DMS153 (cell line): Measurements from ENCODE around the gene HERPUD1.
"Not testable (repeated sequence)": the region's sequence is repeated elsewhere in the genome, so short reads cannot be mapped to it uniquely, and the experiment has no call there.

Experiments used
- DNase-seq: peaks from one replicate; lab custom pipeline; 2025; lab: John Stamatoyannopoulos, UW

HERPUD1 gene, protein sequence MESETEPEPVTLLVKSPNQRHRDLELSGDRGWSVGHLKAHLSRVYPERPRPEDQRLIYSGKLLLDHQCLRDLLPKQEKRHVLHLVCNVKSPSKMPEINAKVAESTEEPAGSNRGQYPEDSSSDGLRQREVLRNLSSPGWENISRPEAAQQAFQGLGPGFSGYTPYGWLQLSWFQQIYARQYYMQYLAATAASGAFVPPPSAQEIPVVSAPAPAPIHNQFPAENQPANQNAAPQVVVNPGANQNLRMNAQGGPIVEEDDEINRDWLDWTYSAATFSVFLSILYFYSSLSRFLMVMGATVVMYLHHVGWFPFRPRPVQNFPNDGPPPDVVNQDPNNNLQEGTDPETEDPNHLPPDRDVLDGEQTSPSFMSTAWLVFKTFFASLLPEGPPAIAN

DNA sequence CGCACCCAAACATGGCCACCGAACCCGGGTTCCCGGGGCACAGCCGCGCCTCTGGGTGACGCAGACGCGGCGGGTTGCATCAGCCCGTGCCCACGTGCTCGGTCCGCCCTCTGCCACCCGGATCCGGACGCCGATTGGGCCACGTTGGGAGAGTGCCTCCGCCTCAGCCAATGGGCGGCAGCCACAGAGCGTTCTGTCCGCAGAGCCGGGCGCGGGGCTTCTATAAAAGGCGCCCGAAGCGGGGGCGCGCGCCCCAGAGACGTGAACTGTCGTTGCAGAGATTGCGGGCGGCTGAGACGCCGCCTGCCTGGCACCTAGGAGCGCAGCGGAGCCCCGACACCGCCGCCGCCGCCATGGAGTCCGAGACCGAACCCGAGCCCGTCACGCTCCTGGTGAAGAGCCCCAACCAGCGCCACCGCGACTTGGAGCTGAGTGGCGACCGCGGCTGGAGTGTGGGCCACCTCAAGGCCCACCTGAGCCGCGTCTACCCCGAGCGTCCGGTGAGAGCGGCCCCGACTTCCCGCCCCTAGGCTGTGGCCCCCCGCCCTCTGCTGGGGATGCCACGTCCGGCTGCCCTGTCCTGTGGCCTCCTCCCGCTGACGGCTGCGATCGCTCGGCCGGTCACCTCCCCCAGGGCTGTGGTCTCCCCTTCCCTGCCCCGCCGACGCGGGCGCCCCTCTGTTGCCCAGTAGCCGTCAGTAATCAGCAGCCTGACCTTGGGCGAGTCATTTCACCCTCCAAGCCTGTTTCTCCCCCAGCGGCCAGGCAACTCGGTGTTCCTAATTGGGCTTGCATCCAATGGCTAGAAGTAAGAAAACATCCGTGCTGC lies at the start of gene HERPUD1:
Gene HERPUD1, plus strand, starts transcription at position 251 of the 829 bp plus-strand sequence. Its CDS starts 103 bp downstream, at position 354.
- peak; percentile 94 for DNase-seq

DNA sequence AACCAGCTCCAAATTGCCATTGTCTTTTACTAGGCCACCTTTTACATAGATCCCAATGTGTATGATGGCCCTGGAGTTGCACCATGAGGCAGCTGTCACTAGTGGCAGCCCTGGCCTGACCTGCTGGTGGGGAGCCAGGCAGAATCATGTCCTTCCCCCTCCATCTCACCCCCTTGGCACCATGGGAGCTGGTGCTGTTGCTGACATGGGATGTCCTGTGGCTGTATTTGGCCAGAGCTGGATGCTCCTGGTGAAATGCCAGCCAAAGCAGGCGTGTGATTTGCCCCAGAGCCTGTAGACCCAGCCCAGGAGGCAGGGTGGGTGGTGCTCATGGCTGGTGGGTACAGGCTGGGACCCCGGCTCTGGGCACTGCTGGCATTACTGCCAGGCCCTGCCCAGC lies 48.4 kb upstream of the HERPUD1 start:
- no peak for DNase-seq

DNA sequence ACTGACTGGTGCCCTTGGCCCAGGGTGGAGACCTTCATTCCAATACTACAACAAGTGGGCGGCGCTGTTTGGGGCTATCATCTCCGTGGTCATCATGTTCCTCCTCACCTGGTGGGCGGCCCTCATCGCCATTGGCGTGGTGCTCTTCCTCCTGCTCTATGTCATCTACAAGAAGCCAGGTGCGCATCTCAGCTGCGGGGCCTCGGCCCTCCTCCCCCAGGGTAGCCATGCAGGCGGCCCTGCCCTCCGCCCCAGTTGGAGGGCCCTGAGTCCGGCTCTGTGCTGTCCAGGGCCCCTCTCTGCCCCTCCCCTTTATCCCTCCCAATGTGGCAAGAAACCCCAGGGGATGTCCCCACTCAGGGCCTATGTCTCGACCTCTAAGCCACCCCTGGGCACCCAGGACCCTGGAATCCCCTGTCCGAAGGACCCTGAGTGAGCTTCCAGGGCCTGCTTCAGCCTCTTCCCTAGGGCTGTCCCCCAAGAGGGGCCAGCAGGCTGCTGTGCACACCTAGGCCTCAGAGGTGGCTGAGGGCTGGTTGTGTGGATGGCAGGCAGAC lies 47.8 kb upstream of the HERPUD1 start:
- DNase-seq = no peak

DNA sequence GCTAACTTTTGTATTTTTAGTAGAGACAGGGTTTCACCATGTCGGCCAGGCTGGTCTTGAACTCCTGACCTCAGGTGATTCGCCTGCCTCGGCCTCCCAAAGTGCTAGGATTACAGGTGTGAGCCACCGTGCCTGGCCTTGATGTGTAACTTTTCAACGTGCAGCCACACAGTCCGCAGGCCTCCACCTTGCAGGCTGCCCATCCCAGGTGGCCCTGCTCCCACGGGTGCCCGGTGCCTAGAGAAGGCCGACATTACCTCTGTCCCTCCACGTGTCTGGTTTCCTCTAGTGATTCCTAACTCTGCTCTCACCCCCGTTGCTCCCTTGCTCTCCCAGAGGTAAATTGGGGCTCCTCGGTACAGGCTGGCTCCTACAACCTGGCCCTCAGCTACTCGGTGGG lies 47.0 kb upstream of the HERPUD1 start:
- DNase-seq = not testable (repeated sequence)

DNA sequence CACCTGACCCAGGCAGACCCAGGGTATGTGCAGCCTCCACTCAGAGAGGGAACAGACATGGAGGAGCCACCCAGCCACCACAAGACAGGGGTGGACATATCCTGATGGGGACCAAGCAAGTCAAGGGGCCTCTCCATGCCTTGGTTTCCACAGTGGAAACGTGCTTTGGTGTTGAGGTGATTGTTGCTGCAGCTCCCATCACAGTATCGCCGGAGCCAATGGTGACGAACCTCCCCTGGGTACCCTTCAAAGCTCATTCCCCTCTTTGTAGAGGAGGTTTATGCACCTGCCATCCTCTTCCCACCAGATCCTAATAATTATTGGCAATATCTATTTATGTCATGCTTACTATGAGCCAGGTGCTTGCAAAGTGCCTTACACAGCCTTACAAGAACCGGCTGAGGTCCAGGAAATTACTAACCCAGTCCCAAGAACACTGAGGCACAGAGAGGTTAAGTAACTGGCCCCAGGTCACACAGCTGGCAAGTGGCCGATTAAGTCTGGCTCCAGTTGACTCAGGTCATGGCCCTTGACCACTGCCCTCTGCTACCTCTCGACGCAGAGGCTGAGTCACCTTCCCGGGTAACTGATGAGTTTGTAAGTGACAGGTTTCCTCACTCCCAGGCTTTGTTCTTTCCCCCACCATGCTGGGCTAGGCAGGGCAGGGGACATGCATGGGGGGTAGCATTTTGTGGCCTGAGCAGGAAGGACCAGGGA lies 46.3 kb upstream of the HERPUD1 start:
- DNase-seq = no peak

DNA sequence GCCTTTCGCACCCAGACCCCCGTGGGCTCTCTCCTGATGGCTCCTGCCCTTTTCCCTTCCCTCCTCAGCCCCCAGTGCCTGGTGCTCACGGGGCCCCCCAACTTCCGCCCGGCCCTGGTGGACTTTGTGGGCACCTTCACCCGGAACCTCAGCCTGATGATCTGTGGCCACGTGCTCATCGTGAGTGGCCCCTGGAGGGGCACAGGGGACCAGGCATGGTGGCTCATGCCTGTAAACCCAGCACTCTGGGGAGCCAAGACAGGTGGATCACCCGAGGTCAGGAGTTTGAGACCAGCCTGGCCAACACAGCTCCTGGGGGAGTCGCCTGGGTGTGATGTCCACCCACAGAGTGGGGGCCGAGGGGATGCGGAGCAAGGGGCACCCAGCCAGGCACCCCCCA lies 45.6 kb upstream of the HERPUD1 start:
- DNase-seq = no peak

DNA sequence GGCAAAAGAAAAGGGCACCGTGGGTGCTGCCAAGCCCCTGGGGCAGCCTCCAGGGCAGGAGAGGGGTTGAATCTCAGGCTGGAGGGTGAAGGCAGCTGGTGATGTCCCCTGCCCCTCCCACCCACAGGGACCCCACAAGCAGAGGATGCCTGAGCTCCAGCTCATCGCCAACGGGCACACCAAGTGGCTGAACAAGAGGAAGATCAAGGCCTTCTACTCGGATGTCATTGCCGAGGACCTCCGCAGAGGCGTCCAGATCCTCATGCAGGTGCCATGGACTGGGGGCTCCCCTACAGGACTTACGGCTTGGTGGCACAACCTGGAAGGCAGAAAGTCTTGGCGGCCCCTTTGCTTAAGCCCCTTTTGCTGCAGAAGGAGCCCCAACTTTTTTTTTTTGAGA lies 45.1 kb upstream of the HERPUD1 start:
- no peak for DNase-seq

DNA sequence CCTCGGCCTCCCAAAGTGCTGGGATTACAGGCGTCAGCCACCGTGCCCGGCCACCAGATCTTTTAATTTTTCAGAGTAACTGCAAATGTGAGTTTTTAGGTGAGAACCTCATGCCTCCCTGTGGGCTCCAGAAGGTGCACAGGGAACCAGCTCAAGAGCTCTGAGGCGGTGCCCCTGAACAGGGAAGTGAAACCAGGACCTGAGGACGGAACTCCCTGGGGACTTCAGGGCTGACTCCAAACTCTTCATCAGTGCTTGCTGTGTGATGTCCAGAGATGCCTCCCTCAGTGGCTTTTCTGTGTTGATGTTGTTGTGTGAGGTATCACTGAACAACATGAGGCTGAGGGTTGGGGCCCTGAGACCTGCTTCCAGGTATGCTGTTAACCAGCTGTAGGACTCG lies 43.1 kb upstream of the HERPUD1 start:
- no peak for DNase-seq

DNA sequence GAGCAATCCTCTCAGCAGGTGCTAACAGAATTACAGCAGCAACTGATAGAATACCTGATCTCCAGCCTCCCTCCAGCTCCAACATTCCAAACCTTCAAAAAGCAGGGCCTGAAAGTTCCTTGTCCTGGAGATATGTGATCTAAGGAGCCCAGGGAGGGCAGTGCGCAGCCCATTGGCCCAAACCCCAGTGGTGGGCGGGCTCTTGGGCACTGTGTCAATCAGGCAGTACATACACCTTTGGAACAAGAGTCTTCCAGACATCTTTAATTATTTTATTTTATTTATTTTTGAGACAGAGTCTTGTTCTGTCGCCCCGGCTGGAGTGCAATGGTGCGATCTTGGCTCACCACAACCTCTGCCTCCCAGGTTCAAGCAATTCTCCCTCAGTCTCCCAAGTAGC lies 42.7 kb upstream of the HERPUD1 start:
- DNase-seq = no peak

DNA sequence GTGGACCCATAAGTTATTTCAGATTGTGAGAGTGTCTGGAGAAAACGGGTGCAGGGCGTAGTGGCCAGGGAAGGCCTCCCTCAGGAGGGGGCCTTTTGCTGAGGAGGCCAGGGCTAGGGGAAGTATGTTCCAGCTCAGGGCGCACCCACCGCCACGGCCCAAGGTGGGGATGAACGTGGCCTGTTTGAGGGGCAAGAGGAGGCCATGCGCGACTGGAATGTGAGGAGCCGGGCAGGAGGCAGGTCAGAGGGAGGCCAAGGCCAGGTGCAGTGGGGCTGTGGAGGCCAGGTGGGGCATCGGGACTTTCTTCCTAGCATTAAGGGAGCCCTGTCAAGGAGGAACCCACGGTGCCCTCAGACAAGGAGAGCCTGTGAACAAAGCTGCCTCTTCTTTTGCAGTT lies 40.3 kb upstream of the HERPUD1 start:
- no peak for DNase-seq

DNA sequence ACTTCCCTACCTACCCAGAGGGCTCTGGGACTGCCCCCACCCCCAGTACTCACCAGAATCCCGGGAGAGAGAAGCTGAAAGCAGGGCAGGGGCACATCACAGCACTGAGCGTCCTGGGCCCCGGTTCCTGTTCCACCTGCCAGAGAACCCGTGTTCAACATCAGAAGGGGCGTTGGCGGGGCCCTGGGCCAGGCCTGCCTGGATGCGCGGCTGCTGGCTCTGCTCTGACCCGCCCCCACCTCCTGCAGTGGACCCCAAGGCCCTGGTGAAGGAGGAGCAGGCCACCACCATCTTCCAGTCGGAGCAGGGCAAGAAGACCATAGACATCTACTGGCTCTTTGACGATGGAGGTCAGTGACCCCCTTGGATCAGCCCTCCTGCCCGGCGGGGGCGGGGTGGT lies 39.2 kb upstream of the HERPUD1 start:
- no peak for DNase-seq

DNA sequence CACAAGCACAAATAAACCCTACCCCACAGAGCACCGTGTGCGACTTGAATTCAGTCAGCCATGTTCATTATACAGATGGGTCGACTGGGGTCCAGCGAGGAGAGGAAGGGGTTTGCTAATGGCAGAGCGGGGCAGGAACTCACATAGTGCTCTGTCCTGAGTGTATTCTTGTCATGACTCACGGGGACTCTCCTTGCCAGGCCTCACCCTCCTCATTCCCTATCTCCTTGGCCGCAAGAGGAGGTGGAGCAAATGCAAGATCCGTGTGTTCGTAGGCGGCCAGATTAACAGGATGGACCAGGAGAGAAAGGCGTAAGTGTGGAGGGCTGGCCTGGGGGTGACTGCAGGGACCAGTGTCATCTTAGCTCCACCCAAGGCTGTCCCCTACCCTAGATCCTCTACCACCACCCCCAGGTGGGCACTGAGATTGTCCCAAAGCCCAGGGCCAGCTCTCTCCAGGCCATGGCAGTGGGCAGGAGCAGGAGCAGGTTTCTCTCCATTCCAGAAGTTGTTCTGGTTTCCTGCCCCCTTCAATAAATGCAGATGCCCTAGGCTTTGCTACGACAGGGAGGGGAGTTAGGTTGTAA lies 37.5 kb upstream of the HERPUD1 start:
- DNase-seq = no peak

DNA sequence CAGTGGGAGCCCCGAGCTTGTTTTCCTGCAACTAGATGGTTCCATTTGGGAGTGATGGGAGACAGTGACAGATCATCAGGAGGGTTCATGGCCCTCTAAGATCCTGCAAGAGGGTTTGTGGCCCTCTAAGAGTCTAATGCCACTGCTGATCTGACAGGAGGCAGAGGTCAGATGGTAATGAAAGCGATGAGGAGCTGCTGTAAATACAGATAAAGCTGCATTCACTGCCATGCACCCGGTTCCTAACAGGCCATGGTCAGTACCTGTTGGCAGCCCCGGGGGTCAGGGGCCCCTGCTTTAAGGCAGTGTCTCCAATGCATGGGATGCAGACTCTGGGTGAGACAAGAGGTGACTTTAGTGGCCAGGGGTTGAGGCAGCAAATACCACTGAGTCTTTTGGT lies 36.1 kb upstream of the HERPUD1 start:
- DNase-seq = no peak

DNA sequence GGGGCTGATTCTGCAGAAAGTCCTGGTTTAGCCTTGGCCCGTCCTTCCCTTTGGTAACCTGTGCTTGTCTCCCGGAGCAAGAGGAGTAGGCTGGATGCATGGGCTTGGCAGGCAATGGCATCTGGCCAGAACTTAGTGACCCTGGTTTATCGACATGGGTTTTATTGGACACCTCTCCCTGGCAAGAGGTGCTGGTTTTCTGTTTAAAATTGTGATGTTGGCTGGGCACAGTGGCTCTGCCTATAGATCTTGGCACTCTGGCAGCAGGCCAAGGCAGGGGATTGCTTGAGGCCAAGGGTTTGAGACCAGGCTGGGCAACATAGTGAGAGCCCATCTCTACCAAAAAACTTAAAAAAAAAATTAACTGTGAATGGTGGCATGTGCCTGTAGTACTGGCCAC lies 35.7 kb upstream of the HERPUD1 start:
- DNase-seq = no peak

DNA sequence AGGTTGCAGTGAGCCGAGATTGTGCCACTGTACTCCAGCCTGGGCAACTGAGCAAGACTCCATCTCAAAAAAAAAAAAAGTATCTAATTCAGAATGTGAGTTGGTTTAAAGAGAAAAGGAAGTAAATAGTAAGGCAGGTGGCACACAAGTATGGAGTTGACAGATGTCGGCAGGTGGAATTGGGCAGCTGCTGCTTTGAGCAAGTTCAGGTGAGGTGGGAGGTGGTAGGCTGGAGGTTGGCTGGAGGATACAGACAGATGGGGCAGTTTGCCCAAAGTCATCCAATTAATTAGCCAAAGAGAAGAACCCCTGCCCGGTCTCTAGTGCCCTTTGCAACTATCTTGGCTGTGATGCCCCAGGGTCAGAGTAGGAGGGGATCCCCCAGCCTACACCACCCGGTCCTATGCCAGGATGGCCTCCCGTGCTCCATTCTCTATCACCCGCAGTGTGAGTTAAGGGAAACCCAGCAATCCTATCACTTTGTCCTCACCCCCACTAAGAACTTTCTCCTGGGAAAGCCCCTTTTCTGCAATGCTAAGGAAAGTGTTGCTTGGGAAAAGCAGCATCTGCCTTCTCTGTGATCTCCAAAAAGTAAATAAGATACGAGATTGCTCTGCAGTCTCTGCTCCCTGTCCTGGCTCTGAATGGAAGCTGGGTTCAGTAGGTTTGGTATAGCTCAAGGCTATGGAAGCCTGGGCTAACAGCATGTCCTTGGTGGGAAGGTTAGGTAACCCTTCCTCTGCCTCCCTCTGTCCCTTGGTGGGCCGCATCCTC lies 34.7 kb upstream of the HERPUD1 start:
- no peak for DNase-seq

DNA sequence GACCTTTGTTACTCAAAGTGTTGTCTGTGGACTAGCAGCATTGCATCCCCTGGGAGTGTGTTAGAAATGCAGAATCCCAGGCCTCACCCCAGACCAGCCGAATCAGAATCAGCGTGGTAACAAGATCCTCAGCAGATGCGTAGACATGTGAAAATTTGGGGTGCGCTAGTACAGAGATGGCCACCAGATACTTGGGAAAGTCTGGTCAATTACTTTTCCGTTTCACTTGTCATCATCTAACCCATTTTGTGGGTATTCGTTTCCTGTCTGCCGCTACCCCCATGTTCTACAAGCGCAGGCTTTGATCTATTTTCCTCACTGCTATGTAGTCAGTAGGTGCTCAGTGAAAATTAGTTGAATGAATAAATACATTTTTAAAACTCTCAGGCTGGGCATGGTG lies 33.1 kb upstream of the HERPUD1 start:
- DNase-seq = no peak

DNA sequence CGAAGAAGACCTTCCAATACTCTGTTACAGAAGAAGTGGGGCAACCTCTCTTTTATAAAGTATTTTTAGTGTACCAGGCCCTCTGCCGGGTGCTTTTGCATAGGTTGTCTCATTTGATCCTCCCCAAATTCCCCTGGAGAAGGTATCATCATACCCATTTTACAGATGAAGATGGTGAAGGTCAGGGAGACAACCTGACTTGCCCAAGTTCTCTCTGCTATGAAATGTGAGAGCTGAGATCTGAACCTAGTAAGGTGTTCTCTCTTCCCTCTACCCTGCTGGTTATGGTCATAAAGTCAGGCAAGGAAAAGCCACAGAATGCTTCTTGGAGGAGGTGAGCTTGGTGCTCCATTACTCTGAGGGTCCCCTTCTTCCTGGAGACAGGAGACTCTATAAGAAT lies 28.1 kb upstream of the HERPUD1 start:
- no peak for DNase-seq

DNA sequence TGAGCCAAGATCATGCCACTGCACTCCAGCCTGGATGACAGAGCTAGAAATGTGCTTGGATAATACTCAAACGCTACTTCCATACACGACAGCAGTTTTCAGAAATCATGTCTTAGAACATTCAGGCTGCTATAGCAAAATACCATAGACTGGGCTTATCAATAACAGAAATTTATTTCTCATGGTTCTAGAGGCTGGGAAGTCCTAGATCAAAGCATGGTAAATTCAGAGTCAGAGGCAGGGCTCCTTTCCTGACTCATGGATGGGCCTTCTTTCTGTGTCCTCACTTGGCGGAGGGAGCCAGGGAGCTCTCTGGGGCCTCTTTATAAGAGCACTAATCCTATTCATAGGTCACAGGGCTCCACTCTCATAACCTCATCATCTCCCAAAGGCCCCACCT lies 24.5 kb upstream of the HERPUD1 start:
- DNase-seq = no peak

DNA sequence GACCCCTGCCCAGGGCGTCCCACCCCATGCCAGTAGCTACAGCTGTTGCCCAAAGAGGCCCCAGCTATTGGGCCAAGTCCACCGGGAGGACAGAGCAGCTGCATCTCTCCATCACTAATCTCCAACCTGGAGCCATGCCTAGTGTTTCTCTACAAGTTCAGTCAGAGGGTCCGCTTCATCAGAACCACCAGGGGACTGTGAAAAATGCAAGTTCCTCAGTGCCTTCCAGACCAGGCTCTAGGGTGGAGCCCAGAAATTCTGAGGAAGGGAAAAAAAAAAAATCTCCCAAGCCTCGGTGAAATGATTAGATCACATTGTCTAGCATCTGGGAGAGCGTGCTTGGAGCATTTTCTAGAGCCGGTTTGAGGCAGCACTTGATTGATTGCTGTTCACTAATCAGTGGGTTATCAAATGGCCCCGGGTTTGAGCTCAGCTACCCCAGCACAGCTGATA lies 22.4 kb upstream of the HERPUD1 start:
- DNase-seq = no peak

DNA sequence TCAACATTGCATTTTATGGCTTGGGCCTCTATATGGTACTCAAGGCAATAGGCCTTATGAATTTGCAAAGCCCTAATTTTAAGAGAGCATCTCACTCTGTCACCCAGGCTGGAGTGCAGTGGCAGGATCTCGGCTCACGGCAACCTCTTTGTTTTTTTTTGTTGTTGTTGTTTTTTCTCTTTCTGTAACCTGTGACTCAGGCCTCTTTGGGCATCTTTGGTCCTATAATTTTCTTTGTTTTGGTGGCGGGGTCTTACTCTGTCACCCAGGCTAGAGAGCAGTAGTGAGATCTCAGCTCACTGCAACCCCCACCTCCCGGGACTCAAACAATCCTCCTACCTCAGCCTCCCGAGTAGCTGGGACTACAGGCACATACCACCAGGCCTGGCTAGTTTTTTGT lies 21.8 kb upstream of the HERPUD1 start:
- DNase-seq = no peak
